H1 (cell line): ENCODE results near the gene NMT2. TPM values are rescaled to one million over a fixed set of nuclear protein-coding genes. Genes with fewer than 3 reads are reported as not detected.

ENCODE experiments used
- CBX5 ChIP-seq: fragments of 300-800, 300-1000 bp; sonication (generic); IDR thresholded peaks from 2 replicates; pipeline ENCODE4 v1.7.1; 2016; ENCODE audit warnings: antibody characterized with exemption, low read length, low read depth
- JUND ChIP-seq: IDR thresholded peaks from 2 replicates; pipeline ENCODE4 v1.6.1; 2011; ENCODE audit warnings: mild to moderate bottlenecking, improper control_type of control experiment, low read length
- POU5F1 ChIP-seq: IDR thresholded peaks from 2 replicates; pipeline ENCODE4 v1.6.1; 2011; ENCODE audit warnings: low read depth, mild to moderate bottlenecking, low read length, moderate library complexity
- TAF7 ChIP-seq: optimal IDR thresholded peaks from 2 replicates; pipeline ENCODE3; 2011; ENCODE audit warnings: low read depth, mild to moderate bottlenecking, inconsistent platforms, low read length, moderate library complexity, borderline replicate concordance
- polyA plus RNA-seq, 7 experiments: library from polyadenylated mRNA; depleted of rRNA in 3 of 7; stranded (reverse) in 5 of 7; unstranded in 2 of 7; fragments of >200 nt in 5 of 7; fragments of 200-250 nt in 2 of 7; gene quantifications; 1 replicate in 5 of 7; 2 replicates in 1 of 7; 4 replicates in 1 of 7; pipeline versions ENCODE4 v1.2.1 to v1.2.3, GENCODE V29; 2011 to 2013; ENCODE audit warnings: missing spikeins in 2 of 7, mixed read lengths in 2 of 7
- total RNA-seq: library from RNA; stranded (reverse); fragmentation: NEBNext Ultra II Directional; extraction: Animal tissue kit (Norgen Biotek cat#: 25700); gene quantifications from 2 replicates; pipeline ENCODE4 v1.2.1, GENCODE V29; 2021

The NMT2 gene
- total and polyA plus RNA-seq, 2 of the 8 experiments (the other 6 are each of a cell fraction or from before 2014, with no cell fraction given) = 4.4 to 15.4 TPM

DNA sequence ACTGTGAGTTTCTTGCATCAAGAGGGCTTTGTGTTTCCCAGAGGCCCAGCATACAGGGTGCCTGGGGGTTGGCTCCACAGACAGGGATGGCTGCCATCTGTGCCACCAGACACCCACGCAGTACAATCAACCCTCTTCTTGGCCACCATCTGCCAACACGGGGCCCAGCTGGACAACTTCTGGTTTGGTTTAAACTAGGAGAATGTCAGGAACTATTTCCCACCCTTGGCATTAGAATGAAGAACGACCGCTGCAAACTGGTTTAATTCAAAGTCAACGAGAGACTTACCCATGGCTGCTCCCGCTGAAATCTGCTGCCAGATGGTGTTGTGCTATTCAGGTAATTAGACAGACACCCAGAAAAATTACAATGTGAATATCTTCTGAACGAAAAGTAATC, 27.8 kb downstream of the NMT2 start (continued):
- TF ChIP-seq CBX5 = no peak
- no peak for TF ChIP-seq TAF7
- no peak for TF ChIP-seq POU5F1
- TF ChIP-seq JUND = no peak
- TF ChIP-seq, all 59 proteins: peak for 0
